Naive thymus-derived CD8-positive, alpha-beta T cell (primary cell): ENCODE measurements around the gene IDE. TPM values are rescaled to one million over a fixed set of nuclear protein-coding genes. Genes with fewer than 3 reads are reported as not detected.
"Not testable (repeated sequence)": the region's sequence is repeated elsewhere in the genome, so short reads cannot be mapped to it uniquely, and the experiment has no call there.

Experiments
- ATAC-seq, 2 donors: fragments of 150-1000 bp; cut with Tn5 transposase in 1 of 2; sonication (Bioruptor Pico), chemical (Tn5 transposase) in 1 of 2; 1 replicate in 1 of 2; 2 replicates in 1 of 2; pipeline ENCODE4 v1.10.0; 2021; ENCODE audit warnings: mild to moderate bottlenecking in 2 of 2, moderate library complexity in 2 of 2
- POLR2A ChIA-PET: fragments of 350-600 bp; sonication (Branson Sonifier 250); formaldehyde crosslinking; loops from one replicate; lab custom pipeline; 2021; ENCODE audit warnings: antibody characterized with exemption; lab: Charles Lee
- DNase-seq, 10 donors: peaks; one replicate each; pipeline versions ENCODE4 v3.0.0 to v3.0.0-alpha.2; 2020 to 2022
- H3K27ac Mint-ChIP-seq, 10 donors: one replicate each; pipeline ENCODE4 v1.8.0; 2020 to 2022; ENCODE audit warnings: mild to moderate bottlenecking in 10 of 10, mixed read lengths in 10 of 10, moderate library complexity in 4 of 10, inconsistent platforms in 1 of 10
- H3K27me3 Mint-ChIP-seq, 5 donors: one replicate each; pipeline ENCODE4 v1.8.0; 2021 to 2022; ENCODE audit warnings: mixed read lengths in 5 of 5
- H3K36me3 Mint-ChIP-seq, 3 donors: one replicate each; pipeline ENCODE4 v1.8.0; 2020 to 2022; ENCODE audit warnings: mixed read lengths in 3 of 3, mild to moderate bottlenecking in 2 of 3, inconsistent platforms in 1 of 3
- H3K4me1 Mint-ChIP-seq, 4 donors: one replicate each; pipeline ENCODE4 v1.8.0; 2021 to 2022; ENCODE audit warnings: mixed read lengths in 4 of 4
- H3K4me3 Mint-ChIP-seq, 10 donors: one replicate each; pipeline ENCODE4 v1.8.0; 2020 to 2022; ENCODE audit warnings: mild to moderate bottlenecking in 10 of 10, mixed read lengths in 10 of 10, moderate library complexity in 6 of 10, inconsistent platforms in 1 of 10
- H3K9me3 Mint-ChIP-seq, 9 donors: one replicate each; pipeline ENCODE4 v1.8.0; 2020 to 2022; ENCODE audit warnings: mixed read lengths in 9 of 9, mild to moderate bottlenecking in 3 of 9, inconsistent platforms in 1 of 9, moderate library complexity in 1 of 9
- polyA plus RNA-seq, 3 donors: library from polyadenylated mRNA; unstranded; fragments of 300-500 nt; fragmentation: Illumina TruSeq; gene quantifications; one replicate each; pipeline ENCODE4 v1.2.3, GENCODE V29; 2021
- total RNA-seq, 8 experiments: library from RNA in 2 of 8; stranded (reverse) in 2 of 8; gene quantifications; one replicate each; pipeline ENCODE4 v1.2.3 and lab custom pipeline; 2021 to 2026

Gene IDE
- total and polyA plus RNA-seq, 5 experiments from 2014 or later, result 7.3 to 29.0 (median 11.2) TPM

DNA sequence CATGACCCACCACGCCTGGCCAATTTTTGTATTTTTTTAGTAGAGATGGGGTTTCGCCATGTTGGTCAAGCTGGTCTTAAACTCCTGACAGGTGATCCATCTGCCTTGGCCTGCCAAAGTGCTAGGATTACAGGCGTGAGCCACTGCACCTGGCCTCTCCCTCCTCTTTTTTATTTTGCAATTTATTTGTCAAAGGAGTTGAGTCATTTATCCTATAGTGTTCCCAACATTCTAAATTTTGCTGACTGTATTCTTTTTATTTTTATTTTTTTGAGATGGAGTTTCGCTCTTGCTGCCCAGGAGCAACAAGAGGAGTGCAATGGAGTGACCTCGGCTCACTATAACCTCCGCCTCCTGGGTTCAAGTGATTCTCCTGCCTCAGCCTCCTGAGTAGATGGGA lies 8.5 kb upstream of the IDE start:
- H3K36me3 Mint-ChIP-seq, DNase-seq, H3K27ac Mint-ChIP-seq, H3K4me3 Mint-ChIP-seq, H3K4me1 Mint-ChIP-seq, POLR2A ChIA-PET, H3K9me3 Mint-ChIP-seq, ATAC-seq, H3K27me3 Mint-ChIP-seq: not testable (repeated sequence)

DNA sequence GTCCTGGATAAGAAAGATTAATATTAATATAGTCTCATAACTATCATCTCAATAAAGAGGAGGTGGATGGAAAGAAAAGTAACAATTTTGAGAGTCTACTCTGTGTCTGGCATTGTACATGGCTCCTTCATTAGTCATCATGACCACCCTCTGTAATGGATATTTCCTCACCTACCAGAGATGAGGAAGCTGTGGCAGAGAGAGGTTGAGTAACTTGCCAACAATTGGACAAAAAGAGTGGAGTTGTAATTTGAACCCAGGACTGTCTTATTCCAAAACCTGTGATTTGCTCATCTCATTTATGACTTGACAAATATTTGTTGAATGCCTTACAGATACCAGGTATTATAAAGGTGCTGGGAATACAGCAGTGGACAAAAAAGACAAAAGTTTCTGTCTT lies 2.1 kb upstream of the IDE start:
- Mint-ChIP-seq H3K27me3 (no peaks in the 10 kb centered on the region), H3K9me3 (no peaks in the 10 kb centered on the region), H3K36me3 (no peaks in the 10 kb centered on the region), H3K4me1 (peaks cover 18 to 32% (median 30%) of the 10 kb centered on the region in 4 donors), H3K27ac (no peak overlapping the region), H3K4me3 (peak overlapping the region in 1 of 10 donors; percentile 4)
- POLR2A ChIA-PET, result interaction anchor here (2.4 kb wide), 1 partner anchor 11 kb away, joined by 13 read pairs; no protein-coding TSS in a partner anchor
- DNase-seq (no peak), ATAC-seq (no peak)

DNA sequence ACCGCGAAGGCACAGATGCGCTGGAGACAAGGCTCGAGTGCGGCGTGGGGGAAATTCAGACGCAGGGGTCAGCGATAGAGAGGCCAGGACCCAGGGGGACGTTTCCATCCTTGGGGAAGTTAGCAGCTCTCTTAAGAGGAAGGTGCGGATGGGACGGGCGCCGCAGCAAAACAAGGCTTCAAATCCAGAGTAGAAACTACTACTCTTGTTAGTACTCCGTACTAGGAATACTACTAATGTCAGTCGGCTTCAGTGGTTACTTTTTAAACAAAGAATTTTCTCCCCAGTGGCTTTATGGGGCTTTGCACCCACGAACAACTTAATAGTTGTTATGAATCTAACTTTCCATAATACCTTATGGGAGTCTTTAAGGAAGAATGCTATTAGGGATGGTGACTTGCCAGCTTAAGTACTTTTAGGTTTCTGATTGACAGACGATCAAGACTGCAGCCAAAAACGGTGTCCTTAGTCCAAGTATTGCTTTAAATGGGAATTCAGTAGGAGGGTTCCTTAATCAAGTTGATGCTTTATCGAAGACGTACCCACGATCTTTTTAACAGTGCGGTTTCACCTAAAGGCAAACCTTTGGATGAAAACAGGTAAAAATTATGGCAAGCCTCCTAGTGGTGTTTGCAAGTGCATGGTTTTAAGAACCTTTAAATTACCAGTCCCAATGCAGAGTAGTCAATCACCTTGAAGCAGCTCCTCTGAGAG lies 812 bp upstream of the IDE start:
- no peaks in the 10 kb centered on the region for H3K36me3 Mint-ChIP-seq
- H3K27me3 Mint-ChIP-seq, result no peaks in the 10 kb centered on the region
- no peaks in the 10 kb centered on the region for H3K9me3 Mint-ChIP-seq
- DNase-seq (peak in 3 of 10 donors; percentile 3 to 37 (median 28)), ATAC-seq (peak; percentile 43 to 58)
- H3K4me3 Mint-ChIP-seq, result peak overlapping the region; percentile 66 to 93 (median 88)
- peaks cover 20 to 38% (median 35%) of the 10 kb centered on the region in 4 donors for H3K4me1 Mint-ChIP-seq
- POLR2A ChIA-PET, result interaction anchor here (0.6 to 3.3 kb wide), 12 partner anchors 9 to 777 kb away, joined by 3 to 46 read pairs (median 4); partner anchors contain the start of genes CPEB3, EXOC6, KIF11 and MARCHF5
- peak overlapping the region; percentile 53 to 96 (median 92) for H3K27ac Mint-ChIP-seq

DNA sequence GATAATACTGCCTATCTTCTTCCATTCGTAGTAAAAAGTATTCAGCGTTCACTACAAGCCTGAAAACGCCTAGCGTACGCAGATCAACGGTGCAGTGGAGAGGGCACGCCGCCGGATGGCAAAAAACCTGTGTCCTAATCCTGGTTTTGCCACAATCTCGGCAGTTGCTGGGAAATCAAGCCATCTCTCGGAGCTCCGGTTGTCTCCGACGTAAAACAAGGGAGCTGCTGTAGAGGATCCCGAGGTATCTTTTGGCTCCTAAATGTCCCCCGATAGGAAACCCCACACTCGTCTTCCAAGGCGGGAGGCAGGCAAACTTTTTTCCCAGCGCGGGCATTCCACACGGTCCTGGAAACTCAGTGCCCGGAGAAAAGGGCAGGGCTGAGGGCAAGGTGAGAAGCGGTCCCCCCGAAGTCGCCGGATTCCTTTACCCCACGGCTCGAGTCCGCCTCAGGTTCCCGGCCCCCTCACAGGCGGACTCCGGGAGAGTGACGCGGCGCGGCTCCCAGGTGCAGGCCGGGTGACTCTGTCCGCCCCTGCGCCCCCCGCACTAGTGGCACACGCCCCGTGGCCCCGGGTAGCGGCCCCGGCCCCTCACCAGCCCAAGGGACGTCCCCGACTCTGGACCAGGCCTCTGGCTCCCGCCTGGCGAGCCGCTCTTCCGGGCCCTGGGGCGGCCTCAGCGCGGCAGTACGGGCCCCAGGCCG lies 649 bp downstream of the IDE start:
- peaks cover 0 to 7% (median 0%) of the 10 kb centered on the region in 3 donors for H3K36me3 Mint-ChIP-seq
- ATAC-seq, result peak; percentile 26 to 31

GRCh38 chr10:92572362-92573090 lies 1.4 kb downstream of the IDE start:
- POLR2A ChIA-PET, result interaction anchor here (0.6 to 3.3 kb wide), 3 partner anchors 19 to 113 kb away, joined by 4 to 46 read pairs (median 16); partner anchors contain the start of gene KIF11

More for the DNA sequence above, 649 bp downstream of the IDE start:
- POLR2A ChIA-PET, result interaction anchor here (1.0 to 3.3 kb wide), 6 partner anchors 19 to 775 kb away, joined by 3 to 46 read pairs (median 6); partner anchors contain the start of genes CPEB3, EXOC6, KIF11 and MARCHF5
- H3K4me1 Mint-ChIP-seq, result peaks cover 20 to 43% (median 43%) of the 10 kb centered on the region in 4 donors
- peak in 8 of 10 donors; percentile 14 to 43 (median 28) for DNase-seq
- no peaks in the 10 kb centered on the region for H3K9me3 Mint-ChIP-seq
- peak overlapping the region; percentile 2 to 93 (median 78) for H3K27ac Mint-ChIP-seq
- H3K27me3 Mint-ChIP-seq, result no peaks in the 10 kb centered on the region
- H3K4me3 Mint-ChIP-seq, result peak overlapping the region; percentile 66 to 93 (median 86)

GRCh38 chr10:92571649-92572048 lies 2.2 kb downstream of the IDE start:
- POLR2A ChIA-PET, result interaction anchor here (1.0 kb wide), 1 partner anchor 20 kb away, joined by 5 read pairs; no protein-coding TSS in a partner anchor
- no peak for DNase-seq
- ATAC-seq, result no peak
- peaks cover 0 to 7% (median 0%) of the 10 kb centered on the region in 3 donors for H3K36me3 Mint-ChIP-seq
- H3K9me3 Mint-ChIP-seq, result no peaks in the 10 kb centered on the region
- H3K27ac Mint-ChIP-seq, result peak overlapping the region in 5 of 10 donors; percentile 9 to 65 (median 60)
- peaks cover 27 to 54% (median 52%) of the 10 kb centered on the region in 4 donors for H3K4me1 Mint-ChIP-seq
- peak overlapping the region in 6 of 10 donors; percentile 0 to 93 (median 88) for H3K4me3 Mint-ChIP-seq
- H3K27me3 Mint-ChIP-seq, result no peaks in the 10 kb centered on the region

More at GRCh38 chr10:92572362-92573090, 1.4 kb downstream of the IDE start:
- no peak for ATAC-seq
- Mint-ChIP-seq H3K9me3 (no peaks in the 10 kb centered on the region), H3K27ac (peak overlapping the region in 9 of 10 donors; percentile 2 to 91 (median 78)), H3K27me3 (no peaks in the 10 kb centered on the region), H3K4me3 (peak overlapping the region; percentile 66 to 93 (median 86)), H3K4me1 (peaks cover 22 to 48% (median 47%) of the 10 kb centered on the region in 4 donors), H3K36me3 (peaks cover 0 to 7% (median 0%) of the 10 kb centered on the region in 3 donors)
- no peak for DNase-seq

DNA sequence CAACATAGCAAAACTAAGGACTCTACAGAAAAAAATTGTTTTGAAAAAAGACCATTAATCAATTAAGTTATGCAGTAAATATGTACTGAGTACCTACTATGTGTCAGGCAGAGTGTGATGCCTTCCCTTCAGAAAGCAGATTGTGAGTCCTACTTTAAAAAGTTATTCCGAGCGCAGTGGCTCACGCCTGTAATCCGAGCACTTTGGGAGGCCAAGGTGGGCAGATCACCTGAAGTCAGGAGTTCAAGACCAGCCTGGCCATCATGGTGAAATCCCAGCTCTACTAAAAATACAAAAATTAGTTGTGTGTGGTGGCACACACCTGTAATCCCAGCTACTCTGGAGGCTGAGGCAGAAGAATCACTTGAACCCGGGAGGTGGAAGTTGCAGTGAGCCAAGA lies 4.2 kb downstream of the IDE start:
- H3K9me3 Mint-ChIP-seq, H3K27me3 Mint-ChIP-seq, H3K4me3 Mint-ChIP-seq, DNase-seq, POLR2A ChIA-PET, ATAC-seq: not testable (repeated sequence)
- Mint-ChIP-seq H3K36me3 (peaks cover 5 to 18% (median 5%) of the 10 kb centered on the region in 3 donors), H3K4me1 (peaks cover 31 to 62% (median 55%) of the 10 kb centered on the region in 4 donors), H3K27ac (peak overlapping the region in 1 of 10 donors; percentile 9)

DNA sequence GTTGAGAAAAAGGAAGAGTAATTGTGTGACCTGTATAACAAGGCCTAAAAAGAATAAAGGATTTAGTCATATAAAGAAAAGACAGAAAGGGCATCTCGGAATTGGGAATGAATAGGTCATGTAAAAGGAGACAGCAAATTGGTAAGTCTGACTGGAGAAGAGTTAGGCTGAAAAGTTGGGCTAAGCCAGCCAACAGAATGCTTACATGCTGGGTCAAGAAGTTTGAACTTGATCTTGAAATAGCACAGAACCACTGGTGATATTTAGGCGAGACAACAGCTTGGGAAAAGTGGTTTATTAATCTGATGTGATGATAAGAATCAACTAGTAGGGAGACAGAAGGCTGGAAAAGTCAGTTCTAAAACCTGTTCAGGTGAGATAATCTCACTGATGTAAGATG lies 4.8 kb downstream of the IDE start:
- POLR2A ChIA-PET, result no interaction called here
- Mint-ChIP-seq H3K9me3 (no peaks in the 10 kb centered on the region), H3K4me3 (no peak overlapping the region), H3K4me1 (peaks cover 32 to 58% (median 52%) of the 10 kb centered on the region in 4 donors), H3K36me3 (peaks cover 6 to 21% (median 6%) of the 10 kb centered on the region in 3 donors), H3K27me3 (no peaks in the 10 kb centered on the region), H3K27ac (peak overlapping the region in 3 of 10 donors; percentile 9 to 28 (median 24))
- no peak for ATAC-seq
- DNase-seq, result no peak

DNA sequence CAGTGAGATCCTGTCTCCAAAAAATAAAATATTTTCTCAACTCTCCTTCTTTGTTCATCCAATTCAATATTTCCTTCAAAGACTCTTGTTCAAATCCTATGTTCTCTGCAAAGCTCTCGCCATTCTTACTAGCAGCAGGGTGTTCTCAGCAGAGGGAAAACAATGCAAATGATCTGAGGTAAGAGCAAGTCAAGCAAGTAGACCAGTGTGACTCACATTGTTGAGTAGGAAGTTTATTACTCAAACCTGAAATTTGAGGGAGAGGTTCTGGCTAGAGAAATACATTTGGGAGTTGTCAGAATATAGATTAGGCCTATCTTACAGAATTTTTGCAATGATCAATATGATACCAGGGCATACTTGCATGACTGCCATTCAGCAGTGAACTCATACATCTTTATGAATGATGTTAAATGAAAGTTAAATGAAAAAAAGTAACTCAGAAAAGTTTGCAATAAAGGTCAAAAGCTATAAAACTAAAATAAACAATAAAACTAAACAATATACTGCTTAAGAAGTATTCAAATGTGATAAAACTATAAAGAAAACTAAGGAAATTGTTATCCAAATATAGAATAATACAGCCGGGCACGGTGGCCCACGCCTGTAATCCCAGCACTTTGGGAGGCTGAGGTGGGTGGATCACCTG lies 5.8 kb downstream of the IDE start:
- Mint-ChIP-seq H3K4me1 (peaks cover 34 to 60% (median 53%) of the 10 kb centered on the region in 4 donors), H3K4me3 (no peak overlapping the region), H3K27ac (peak overlapping the region in 3 of 10 donors; percentile 3 to 79 (median 4)), H3K36me3 (peaks cover 9 to 25% (median 10%) of the 10 kb centered on the region in 3 donors), H3K9me3 (no peaks in the 10 kb centered on the region), H3K27me3 (no peaks in the 10 kb centered on the region)
- ATAC-seq, result no peak
- POLR2A ChIA-PET, result interaction anchor here (0.7 kb wide), 1 partner anchor 41 kb away, joined by 3 read pairs; no protein-coding TSS in a partner anchor
- DNase-seq, result no peak

DNA sequence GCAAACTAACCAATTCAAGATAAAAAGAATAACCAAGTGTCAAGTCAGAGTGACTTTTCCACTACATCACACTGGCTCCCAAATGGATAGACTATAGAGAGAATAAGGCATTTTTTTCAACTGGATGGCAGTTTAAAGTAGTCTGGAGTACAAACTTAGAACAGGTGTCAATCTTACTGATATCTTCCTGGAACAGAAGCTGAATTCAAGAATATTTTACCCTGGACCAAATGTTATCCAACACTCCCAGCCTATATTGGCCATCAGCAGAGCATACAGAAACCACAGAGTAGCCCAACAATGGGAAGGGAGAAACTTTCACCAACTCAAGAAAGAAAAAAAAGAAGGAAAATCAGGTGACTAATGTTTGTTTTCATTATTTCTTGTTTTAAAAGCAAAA lies 11.5 kb downstream of the IDE start:
- peak overlapping the region in 1 of 10 donors; percentile 35 for H3K27ac Mint-ChIP-seq
- H3K4me3 Mint-ChIP-seq, result no peak overlapping the region
- H3K4me1 Mint-ChIP-seq, result peaks cover 11 to 31% (median 26%) of the 10 kb centered on the region in 4 donors
- POLR2A ChIA-PET, result no interaction called here
- DNase-seq, result no peak
- no peaks in the 10 kb centered on the region for H3K27me3 Mint-ChIP-seq
- ATAC-seq, result no peak
- H3K9me3 Mint-ChIP-seq, result peaks cover 0 to 13% (median 5%) of the 10 kb centered on the region in 9 donors
- peaks cover 23 to 67% (median 37%) of the 10 kb centered on the region in 3 donors for H3K36me3 Mint-ChIP-seq

GRCh38 chr10:92559046-92559445 lies 14.8 kb downstream of the IDE start:
- POLR2A ChIA-PET, result no interaction called here
- Mint-ChIP-seq H3K27ac (no peak overlapping the region), H3K4me1 (peaks cover 2 to 12% (median 10%) of the 10 kb centered on the region in 4 donors), H3K9me3 (peaks cover 0 to 22% (median 7%) of the 10 kb centered on the region in 9 donors), H3K4me3 (no peak overlapping the region), H3K27me3 (no peaks in the 10 kb centered on the region), H3K36me3 (peaks cover 23 to 83% (median 55%) of the 10 kb centered on the region in 3 donors)
- DNase-seq (no peak), ATAC-seq (no peak)
